Smooth muscle cell (in vitro differentiated cells): ENCODE data around the gene ZNF780B. TPM values are rescaled to one million over a fixed set of nuclear protein-coding genes. Genes with fewer than 3 reads are reported as not detected.

Experiments used
- DNase-seq: peaks from one replicate; lab custom pipeline; 2025; ENCODE audit not compliant: unreplicated experiment; lab: John Stamatoyannopoulos, UW
- H2AFZ ChIP-seq: fragments of 200-600 bp; sonication (generic); 2 replicates; pipeline ENCODE4 v1.6.0; 2016; ENCODE audit warnings: antibody characterized with exemption, low read depth, mild to moderate bottlenecking
- H3F3A ChIP-seq: fragments of 200-600 bp; sonication (generic); 2 replicates; pipeline ENCODE4 v1.6.0; 2017; ENCODE audit warnings: antibody characterized with exemption, low read depth
- H3K27ac ChIP-seq: fragments of 200-600 bp; sonication (generic); 2 replicates; pipeline ENCODE4 v1.5.1; 2016; ENCODE audit warnings: low read depth, mild to moderate bottlenecking
- H3K27me3 ChIP-seq: fragments of 200-600 bp; sonication (generic); 2 replicates; pipeline ENCODE4 v1.6.1; 2016; ENCODE audit warnings: low read depth, mild to moderate bottlenecking
- H3K36me3 ChIP-seq: fragments of 200-600 bp; sonication (generic); 2 replicates; pipeline ENCODE4 v1.5.1; 2016; ENCODE audit warnings: low read depth
- H3K4me1 ChIP-seq: fragments of 200-600 bp; sonication (generic); 2 replicates; pipeline ENCODE4 v1.5.1; 2016; ENCODE audit warnings: low read depth
- H3K4me2 ChIP-seq: fragments of 200-600 bp; sonication (generic); 2 replicates; pipeline ENCODE4 v1.6.0; 2016; ENCODE audit warnings: mild to moderate bottlenecking
- H3K4me3 ChIP-seq: fragments of 200-600 bp; sonication (generic); 2 replicates; pipeline ENCODE4 v1.5.1; 2016; ENCODE audit warnings: mild to moderate bottlenecking
- H3K79me2 ChIP-seq: fragments of 200-600 bp; sonication (generic); 2 replicates; pipeline ENCODE4 v1.6.0; 2016; ENCODE audit warnings: low read depth, mild to moderate bottlenecking
- H3K9ac ChIP-seq: fragments of 200-600 bp; sonication (generic); 2 replicates; pipeline ENCODE4 v1.6.0; 2016; ENCODE audit warnings: low read depth
- H3K9me3 ChIP-seq: fragments of 200-600 bp; sonication (generic); replicated peaks from 2 replicates; pipeline ENCODE4 v1.5.1; 2016; ENCODE audit warnings: low read depth
- H4K20me1 ChIP-seq: fragments of 200-600 bp; sonication (generic); 2 replicates; pipeline ENCODE4 v1.6.0; 2016; ENCODE audit warnings: low read depth
- whole genome bisulfite sequencing: methylation state at CpG from one replicate; pipeline ENCODE4 v1.1.7; 2016; ENCODE audit warnings: low lambda C conversion rate; 5-methylcytosine and 5-hydroxymethylcytosine counted together
- polyA plus RNA-seq: library from polyadenylated mRNA; unstranded; fragments of >200 nt; fragmentation: Nextera tagmentation; extraction: Ambion mirVana; gene quantifications from 2 replicates; pipeline ENCODE4 v1.2.1, GENCODE V29; 2016
- total RNA-seq: library from RNA; depleted of rRNA; stranded (reverse); fragments of >200 nt; gene quantifications from 2 replicates; pipeline ENCODE4 v1.2.3, GENCODE V29; 2014
- TF ChIP-seq, protein P1 (sequence below): fragments of 200-600 bp; sonication (generic); IDR thresholded peaks from 2 replicates; pipeline ENCODE4 v1.5.1; 2017; ENCODE audit warnings: borderline replicate concordance, mild to moderate bottlenecking, antibody characterized with exemption; ENCODE audit not compliant: insufficient read depth, poor library complexity, severe bottlenecking

ZNF780B gene
- total and polyA plus RNA-seq, 2 experiments from 2014 or later: 1.4 to 12.9 TPM

DNA sequence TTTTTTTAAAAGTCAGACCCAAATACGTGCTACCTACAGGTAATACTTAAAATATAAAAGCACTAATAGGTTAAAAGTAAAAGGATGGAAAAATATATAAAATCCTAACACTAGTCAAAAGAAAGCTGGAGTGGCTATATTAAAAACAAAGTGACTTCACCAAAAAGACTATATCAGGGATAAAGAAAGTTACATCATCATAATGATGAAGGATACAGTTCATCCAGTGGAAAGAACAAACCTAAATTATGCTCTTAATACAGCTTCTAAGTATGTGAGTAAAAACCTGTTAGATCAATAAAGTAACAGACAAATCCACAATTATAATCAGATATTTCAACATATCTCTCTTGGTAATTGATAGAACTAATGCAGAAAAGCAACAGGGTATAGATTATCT, 1.1 kb upstream of the ZNF780B start:
- H3K9me3 ChIP-seq: peaks cover 11% of the 10 kb centered on the region
- H2AFZ ChIP-seq: no peak overlapping the region
- peaks cover 7% of the 10 kb centered on the region for H3K36me3 ChIP-seq
- peaks cover 7% of the 10 kb centered on the region for H3K4me1 ChIP-seq
- H3F3A ChIP-seq: no peaks in the 10 kb centered on the region
- no peak overlapping the region for H3K9ac ChIP-seq
- H3K27me3 ChIP-seq: no peaks in the 10 kb centered on the region
- TF ChIP-seq, protein P1, sequence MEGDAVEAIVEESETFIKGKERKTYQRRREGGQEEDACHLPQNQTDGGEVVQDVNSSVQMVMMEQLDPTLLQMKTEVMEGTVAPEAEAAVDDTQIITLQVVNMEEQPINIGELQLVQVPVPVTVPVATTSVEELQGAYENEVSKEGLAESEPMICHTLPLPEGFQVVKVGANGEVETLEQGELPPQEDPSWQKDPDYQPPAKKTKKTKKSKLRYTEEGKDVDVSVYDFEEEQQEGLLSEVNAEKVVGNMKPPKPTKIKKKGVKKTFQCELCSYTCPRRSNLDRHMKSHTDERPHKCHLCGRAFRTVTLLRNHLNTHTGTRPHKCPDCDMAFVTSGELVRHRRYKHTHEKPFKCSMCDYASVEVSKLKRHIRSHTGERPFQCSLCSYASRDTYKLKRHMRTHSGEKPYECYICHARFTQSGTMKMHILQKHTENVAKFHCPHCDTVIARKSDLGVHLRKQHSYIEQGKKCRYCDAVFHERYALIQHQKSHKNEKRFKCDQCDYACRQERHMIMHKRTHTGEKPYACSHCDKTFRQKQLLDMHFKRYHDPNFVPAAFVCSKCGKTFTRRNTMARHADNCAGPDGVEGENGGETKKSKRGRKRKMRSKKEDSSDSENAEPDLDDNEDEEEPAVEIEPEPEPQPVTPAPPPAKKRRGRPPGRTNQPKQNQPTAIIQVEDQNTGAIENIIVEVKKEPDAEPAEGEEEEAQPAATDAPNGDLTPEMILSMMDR: no peak
- no peak for DNase-seq
- no peak overlapping the region for H3K27ac ChIP-seq
- H3K4me2 ChIP-seq: peak overlapping the region; percentile 98
- H3K4me3 ChIP-seq: peak overlapping the region; percentile 87
- H3K79me2 ChIP-seq: peaks cover 23% of the 10 kb centered on the region
- H4K20me1 ChIP-seq: no peaks in the 10 kb centered on the region
- 97% methylated on average over 1 of the region's 1 CpG for WGBS

- Histone ChIP-seq H3K36me3 (peaks cover 7% of the 10 kb centered on the region), H3K4me2 (peak overlapping the region; percentile 98), H3K27me3 (no peaks in the 10 kb centered on the region), H3K4me1 (peaks cover 7% of the 10 kb centered on the region), H3K79me2 (peaks cover 30% of the 10 kb centered on the region), H3F3A (no peaks in the 10 kb centered on the region), H3K9me3 (peaks cover 11% of the 10 kb centered on the region), H3K27ac (peak overlapping the region; percentile 18), H3K9ac (peak overlapping the region; percentile 42), H4K20me1 (no peaks in the 10 kb centered on the region), H3K4me3 (peak overlapping the region; percentile 87), H2AFZ (peak overlapping the region; percentile 95)
- DNase-seq: no peak
- TF ChIP-seq, protein P1: no peak
- WGBS: 30% methylated on average over 7 of the region's 7 CpGs
Measured at GRCh38 chr19:40056505-40056904, 474 bp upstream of the ZNF780B start.

DNA sequence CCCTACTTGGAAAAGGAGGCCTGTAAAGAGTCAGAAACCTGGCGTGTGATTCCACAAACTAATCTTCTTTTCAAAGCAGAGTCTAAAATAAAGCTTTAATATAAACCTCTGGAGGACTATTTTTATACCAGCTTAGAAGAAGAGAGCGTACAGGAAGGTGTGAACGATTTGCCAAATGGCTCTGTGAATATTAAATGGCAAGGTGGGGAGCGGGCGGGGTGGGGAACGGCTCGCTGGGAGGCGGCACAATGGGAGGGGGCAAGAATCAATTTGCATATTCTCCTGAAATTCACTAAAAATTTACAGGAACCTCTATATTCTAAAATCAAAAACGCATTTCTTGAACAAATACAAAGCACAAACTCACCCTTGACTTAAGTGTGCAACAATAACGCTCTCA, 982 bp downstream of the ZNF780B start:
- Histone ChIP-seq H3K4me1 (peaks cover 7% of the 10 kb centered on the region), H3K27ac (no peak overlapping the region), H3K27me3 (no peaks in the 10 kb centered on the region), H4K20me1 (no peaks in the 10 kb centered on the region), H3K36me3 (peaks cover 5% of the 10 kb centered on the region), H3F3A (no peaks in the 10 kb centered on the region), H2AFZ (no peak overlapping the region), H3K79me2 (peaks cover 40% of the 10 kb centered on the region), H3K4me2 (peak overlapping the region; percentile 98), H3K9ac (no peak overlapping the region), H3K4me3 (peak overlapping the region; percentile 87), H3K9me3 (peaks cover 10% of the 10 kb centered on the region)
- WGBS: 36% methylated on average over 10 of the region's 10 CpGs
- TF ChIP-seq, protein P1: no peak
- DNase-seq: no peak

DNA sequence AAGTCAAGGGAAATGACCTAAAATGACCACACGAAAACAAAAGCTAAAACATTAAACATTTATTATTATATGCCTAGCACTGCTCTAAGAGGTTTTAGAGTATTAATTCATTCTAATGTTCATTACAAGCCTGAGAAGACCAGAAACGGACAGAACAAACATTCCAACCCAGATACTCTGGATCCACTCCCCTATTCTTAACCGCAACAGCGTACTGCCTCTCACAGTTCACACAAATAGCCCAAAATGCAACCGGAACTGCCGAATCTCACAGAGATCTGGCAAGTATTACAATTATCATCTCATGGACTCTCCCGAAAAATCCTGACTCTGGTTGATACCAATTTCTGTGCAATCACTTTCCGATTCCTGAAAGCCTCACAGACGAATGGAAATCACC, 1.4 kb downstream of the ZNF780B start:
- Histone ChIP-seq H3K27ac (no peak overlapping the region), H3K4me2 (peak overlapping the region; percentile 98), H4K20me1 (no peaks in the 10 kb centered on the region), H3K4me1 (peaks cover 7% of the 10 kb centered on the region), H3K27me3 (no peaks in the 10 kb centered on the region), H3K9me3 (peaks cover 6% of the 10 kb centered on the region), H3K36me3 (peaks cover 2% of the 10 kb centered on the region), H3K9ac (no peak overlapping the region), H2AFZ (no peak overlapping the region), H3K4me3 (peak overlapping the region; percentile 87), H3K79me2 (peaks cover 40% of the 10 kb centered on the region), H3F3A (no peaks in the 10 kb centered on the region)
- WGBS: 91% methylated on average over 9 of the region's 9 CpGs
- DNase-seq: no peak
- TF ChIP-seq, protein P1: no peak
